ENCODE measurements around the gene GBF1. TPM values are rescaled to one million over a fixed set of nuclear protein-coding genes. Genes with fewer than 3 reads are reported as not detected.

Gene GBF1
- total and polyA plus RNA-seq, 8 donors: 44.7 to 57.2 (median 46.6) TPM

GRCh38 chr10:102429468-102429867 lies 184.1 kb downstream of the GBF1 start:
- TF ChIP-seq CTCF (IDR thresholded peaks at IDR 0.05): no peak
- intact Hi-C loops (cut with DNase I): no loop called here

GRCh38 chr10:102431452-102432124 lies 186.3 kb downstream of the GBF1 start:
- H3K36me3 ChIP-seq: no peaks in the 10 kb centered on the region
- H3K27ac ChIP-seq: peak overlapping the region; percentile 69 to 84
- no peaks in the 10 kb centered on the region for H3K27me3 ChIP-seq
- DNase-seq (no peak), ATAC-seq (peak; percentile 1)
- TF ChIP-seq CTCF (IDR thresholded peaks at IDR 0.05): no peak
- peak overlapping the region; percentile 88 for H3K4me3 ChIP-seq
- intact Hi-C loops (cut with DNase I): loop anchor here in 1 of 2 donors (5.0 kb wide), 1 partner anchor 46 kb away; no protein-coding TSS in a partner anchor
- no peaks in the 10 kb centered on the region for H3K9me3 ChIP-seq
- H3K4me1 ChIP-seq: peaks cover 13 to 42% of the 10 kb centered on the region in 2 donors

More at GRCh38 chr10:102429468-102429867, 184.1 kb downstream of the GBF1 start:
- Histone ChIP-seq H3K27ac (no peak overlapping the region), H3K9me3 (no peaks in the 10 kb centered on the region), H3K4me1 (peaks cover 6 to 28% of the 10 kb centered on the region in 2 donors), H3K36me3 (peaks cover 0 to 6% of the 10 kb centered on the region in 2 donors), H3K4me3 (no peak overlapping the region), H3K27me3 (no peaks in the 10 kb centered on the region)
- ATAC-seq (no peak), DNase-seq (no peak)

Other genes with a start within 250 kb of the GBF1 start
- gene ARMH3, start 189.4 kb upstream of the GBF1 start, total RNA-seq: 10 to 100 TPM; 24.0 to 26.2 TPM
- 10 to 100 TPM; 19.4 to 23.6 (median 23.1) TPM for gene ARMH3, start 189.4 kb upstream of the GBF1 start, polyA plus RNA-seq (ENCODE audit: insufficient read length in 6 of 6)
- gene HPS6, start 180.2 kb upstream of the GBF1 start, total RNA-seq: 10 to 100 TPM; 19.1 to 21.0 TPM
- gene HPS6, start 180.2 kb upstream of the GBF1 start, polyA plus RNA-seq (ENCODE audit: insufficient read length in 6 of 6): 10 to 100 TPM in 4 of 6 donors, 1 to 10 TPM in 2; 7.6 to 12.7 (median 11.4) TPM
- 10 to 100 TPM; 40.3 to 51.0 TPM for gene LDB1, start 125.2 kb upstream of the GBF1 start, total RNA-seq
- gene LDB1, start 125.2 kb upstream of the GBF1 start, polyA plus RNA-seq (ENCODE audit: insufficient read length in 6 of 6): 100 to 1,000 TPM; 151 to 178 (median 156) TPM
- gene PPRC1, start 112.5 kb upstream of the GBF1 start, total RNA-seq: 10 to 100 TPM; 27.8 to 41.8 TPM
- gene PPRC1, start 112.5 kb upstream of the GBF1 start, polyA plus RNA-seq (ENCODE audit: insufficient read length in 6 of 6): 10 to 100 TPM; 33.8 to 52.9 (median 43.0) TPM
- gene NOLC1, start 93.1 kb upstream of the GBF1 start, total RNA-seq: 10 to 100 TPM; 34.1 to 55.3 TPM
- 10 to 100 TPM; 72.8 to 95.7 (median 83.4) TPM for gene NOLC1, start 93.1 kb upstream of the GBF1 start, polyA plus RNA-seq (ENCODE audit: insufficient read length in 6 of 6)
- under 1 TPM; 0.58 to 0.65 TPM for gene ELOVL3, start 19.2 kb upstream of the GBF1 start, total RNA-seq
- under 1 TPM; 0.12 to 0.92 (median 0.52) TPM for gene ELOVL3, start 19.2 kb upstream of the GBF1 start, polyA plus RNA-seq (ENCODE audit: insufficient read length in 6 of 6)
- under 1 TPM in 1 of 2 donors, not detected in 1; 0.29 TPM for gene PITX3, start 4.0 kb upstream of the GBF1 start, total RNA-seq
- 1 to 10 TPM in 1 of 6 donors, under 1 TPM in 5; 0.28 to 1.4 (median 0.34) TPM for gene PITX3, start 4.0 kb upstream of the GBF1 start, polyA plus RNA-seq (ENCODE audit: insufficient read length in 6 of 6)
- gene NFKB2, start 150.2 kb downstream of the GBF1 start, total RNA-seq: 10 to 100 TPM; 37.0 to 50.2 TPM
- 10 to 100 TPM; 22.0 to 26.4 (median 24.8) TPM for gene NFKB2, start 150.2 kb downstream of the GBF1 start, polyA plus RNA-seq (ENCODE audit: insufficient read length in 6 of 6)
- gene PSD, start 173.3 kb downstream of the GBF1 start, total RNA-seq: 1 to 10 TPM; 1.4 to 5.4 TPM
- 10 to 100 TPM in 4 of 6 donors, 1 to 10 TPM in 2; 8.0 to 15.1 (median 11.5) TPM for gene PSD, start 173.3 kb downstream of the GBF1 start, polyA plus RNA-seq (ENCODE audit: insufficient read length in 6 of 6)
- 10 to 100 TPM; 17.4 to 18.7 TPM for gene FBXL15, start 175.3 kb downstream of the GBF1 start, total RNA-seq
- 1 to 10 TPM; 5.7 to 9.7 (median 7.0) TPM for gene FBXL15, start 175.3 kb downstream of the GBF1 start, polyA plus RNA-seq (ENCODE audit: insufficient read length in 6 of 6)
- gene CUEDC2, start 187.0 kb downstream of the GBF1 start, total RNA-seq: 10 to 100 TPM; 47.0 to 48.2 TPM
- 10 to 100 TPM; 66.7 to 81.0 (median 75.8) TPM for gene CUEDC2, start 187.0 kb downstream of the GBF1 start, polyA plus RNA-seq (ENCODE audit: insufficient read length in 6 of 6)
- gene C10orf95, start 206.0 kb downstream of the GBF1 start, total RNA-seq: 1 to 10 TPM; 5.6 to 7.3 TPM
- 1 to 10 TPM in 5 of 6 donors, under 1 TPM in 1; 0.70 to 2.3 (median 1.4) TPM for gene C10orf95, start 206.0 kb downstream of the GBF1 start, polyA plus RNA-seq (ENCODE audit: insufficient read length in 6 of 6)

Data from left lung (tissue), 10 donors.